HFF-Myc (cell line): ENCODE data around the gene USP28.
"Not testable (repeated sequence)": the region's sequence is repeated elsewhere in the genome, so short reads cannot be mapped to it uniquely, and the experiment has no call there.

ENCODE experiments used
- DNase-seq: peaks from one replicate; pipeline ENCODE4 v3.0.0-alpha.2; 2011; ENCODE audit warnings: low read depth; ENCODE audit errors: extremely low read depth
- H3K4me3 ChIP-seq: replicated peaks from 2 replicates; pipeline ENCODE4 v1.5.1; 2011; ENCODE audit warnings: low read depth, mild to moderate bottlenecking, control low read depth, low read length
- TF ChIP-seq, protein P1 (sequence below): IDR thresholded peaks from 2 replicates; pipeline ENCODE4 v1.5.1; 2012; ENCODE audit warnings: mild to moderate bottlenecking, low read depth, low read length, control low read depth; ENCODE audit errors: missing control alignments

USP28 gene

DNA sequence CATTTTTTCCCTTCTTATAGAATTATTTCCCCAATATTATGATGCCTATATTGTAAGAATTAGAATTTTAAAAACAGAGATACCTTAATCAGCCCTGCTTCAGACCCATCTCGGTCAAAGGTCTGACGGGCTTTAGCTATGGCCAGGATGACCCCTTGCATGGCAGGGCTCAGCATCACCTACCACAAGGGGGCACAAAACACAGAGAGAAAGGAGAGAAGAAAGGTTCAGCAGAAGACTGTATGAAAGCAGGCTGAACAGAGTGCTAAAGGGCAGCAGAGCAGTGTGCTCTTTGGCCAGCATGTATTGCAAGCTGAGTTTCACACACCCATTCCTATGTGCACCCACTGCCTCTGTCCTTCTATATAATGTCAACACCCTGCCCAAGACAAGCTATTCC, 69.0 kb downstream of the USP28 start:
- no peak overlapping the region for H3K4me3 ChIP-seq
- TF ChIP-seq, protein P1, sequence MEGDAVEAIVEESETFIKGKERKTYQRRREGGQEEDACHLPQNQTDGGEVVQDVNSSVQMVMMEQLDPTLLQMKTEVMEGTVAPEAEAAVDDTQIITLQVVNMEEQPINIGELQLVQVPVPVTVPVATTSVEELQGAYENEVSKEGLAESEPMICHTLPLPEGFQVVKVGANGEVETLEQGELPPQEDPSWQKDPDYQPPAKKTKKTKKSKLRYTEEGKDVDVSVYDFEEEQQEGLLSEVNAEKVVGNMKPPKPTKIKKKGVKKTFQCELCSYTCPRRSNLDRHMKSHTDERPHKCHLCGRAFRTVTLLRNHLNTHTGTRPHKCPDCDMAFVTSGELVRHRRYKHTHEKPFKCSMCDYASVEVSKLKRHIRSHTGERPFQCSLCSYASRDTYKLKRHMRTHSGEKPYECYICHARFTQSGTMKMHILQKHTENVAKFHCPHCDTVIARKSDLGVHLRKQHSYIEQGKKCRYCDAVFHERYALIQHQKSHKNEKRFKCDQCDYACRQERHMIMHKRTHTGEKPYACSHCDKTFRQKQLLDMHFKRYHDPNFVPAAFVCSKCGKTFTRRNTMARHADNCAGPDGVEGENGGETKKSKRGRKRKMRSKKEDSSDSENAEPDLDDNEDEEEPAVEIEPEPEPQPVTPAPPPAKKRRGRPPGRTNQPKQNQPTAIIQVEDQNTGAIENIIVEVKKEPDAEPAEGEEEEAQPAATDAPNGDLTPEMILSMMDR, result peak; percentile 43
- peak; percentile 4 for DNase-seq

DNA sequence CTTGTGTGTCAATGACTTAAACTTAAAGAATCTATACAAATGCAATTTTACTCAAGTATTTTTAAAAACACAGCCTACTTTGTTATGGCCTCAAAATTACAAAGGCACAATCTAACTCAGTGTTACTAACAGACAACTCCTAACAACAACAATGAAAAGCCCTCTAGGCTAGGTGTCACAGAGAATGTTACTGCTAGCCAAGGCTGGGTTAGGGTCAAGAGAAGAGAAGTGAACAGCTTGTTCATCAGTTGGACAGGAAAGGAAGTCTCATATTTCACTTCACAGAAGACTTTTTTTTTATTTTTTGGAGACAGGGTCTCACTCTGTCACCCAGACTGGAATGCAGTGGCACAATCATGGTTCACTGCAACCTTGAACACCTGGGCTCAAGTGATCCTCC, 69.7 kb downstream of the USP28 start:
- no peak for DNase-seq
- H3K4me3 ChIP-seq, result no peak overlapping the region
- TF ChIP-seq, protein P1, result no peak

DNA sequence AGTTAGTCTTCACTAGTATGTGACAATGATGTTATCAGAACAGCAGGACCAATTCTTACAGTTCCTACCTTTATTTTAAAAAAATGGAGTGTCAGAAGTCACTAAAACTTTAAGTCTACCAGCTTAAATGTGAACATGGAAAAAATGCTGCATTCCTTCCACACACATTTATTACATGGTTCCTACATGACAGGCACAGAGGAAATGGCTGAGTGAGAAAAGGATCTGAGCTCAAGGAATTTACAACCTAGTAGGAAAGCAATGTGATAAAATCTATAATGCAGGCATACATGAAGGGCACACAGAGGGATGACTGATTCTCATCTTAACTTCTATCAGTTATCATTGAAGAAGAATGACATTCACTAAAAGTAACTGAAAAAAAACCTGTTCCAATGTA, 72.8 kb downstream of the USP28 start:
- H3K4me3 ChIP-seq, result no peak overlapping the region
- TF ChIP-seq, protein P1, result no peak
- DNase-seq, result no peak

DNA sequence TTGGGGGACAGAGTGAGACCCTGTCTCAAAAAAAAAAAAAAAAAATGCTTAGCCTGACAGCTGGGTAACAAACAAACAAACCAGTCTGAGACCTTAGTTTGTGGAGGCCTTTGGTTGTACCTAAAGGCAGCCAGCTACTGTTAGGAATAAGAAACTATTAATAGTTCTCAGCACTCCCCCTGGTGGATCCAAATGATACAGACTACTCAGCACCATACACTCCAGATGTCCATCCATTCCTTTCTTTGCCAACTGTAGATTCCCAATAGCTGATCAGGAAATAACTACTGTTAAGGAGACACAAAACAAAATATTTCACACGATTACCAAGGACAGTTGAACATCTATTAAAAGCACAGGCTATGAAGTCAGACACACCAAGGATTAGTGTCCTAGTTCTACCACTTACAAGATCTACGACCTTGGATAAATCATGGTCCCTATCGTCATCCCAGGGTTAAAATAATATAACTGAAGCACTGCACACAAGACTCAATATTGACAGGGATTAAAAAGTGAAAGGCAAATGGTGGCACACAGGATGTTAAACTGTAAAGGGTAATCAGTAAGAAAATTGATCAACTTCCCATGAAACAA, 78.6 kb downstream of the USP28 start:
- H3K4me3 ChIP-seq, result no peak overlapping the region
- peak; percentile 35 for DNase-seq
- TF ChIP-seq, protein P1, result peak; percentile 64

DNA sequence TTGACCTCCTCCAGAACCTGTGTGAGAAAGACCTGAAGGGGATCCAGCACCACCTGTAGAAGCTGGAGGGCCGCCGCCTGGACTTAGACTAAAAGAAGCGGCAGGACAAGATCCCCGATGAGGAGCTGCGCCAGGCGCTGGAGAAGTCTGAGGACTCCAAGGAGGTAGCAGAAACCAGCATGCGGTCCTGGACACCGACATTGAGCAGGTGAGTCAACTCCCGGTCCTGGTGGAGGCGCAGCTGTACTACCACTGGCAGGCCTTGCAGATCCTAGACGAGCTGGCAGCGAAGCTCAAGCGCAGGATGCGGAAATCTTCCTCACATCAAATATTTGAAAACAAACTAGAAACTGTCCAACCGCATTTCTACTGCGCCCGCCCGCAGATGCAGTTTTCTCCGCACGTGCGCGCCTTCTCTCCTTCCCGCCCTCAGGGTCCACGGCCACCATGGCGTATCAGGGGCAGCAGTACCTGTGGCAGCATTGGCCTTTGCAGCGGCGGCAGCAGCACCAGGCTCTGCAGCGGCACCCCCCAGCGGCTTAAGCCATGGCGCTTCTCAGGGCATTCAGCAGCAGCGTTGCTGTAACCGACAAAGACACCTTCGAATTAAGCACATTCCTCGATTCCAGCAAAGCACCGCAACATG, 85.6 kb downstream of the USP28 start:
- TF ChIP-seq, protein P1, result no peak
- no peak overlapping the region for H3K4me3 ChIP-seq
- no peak for DNase-seq

DNA sequence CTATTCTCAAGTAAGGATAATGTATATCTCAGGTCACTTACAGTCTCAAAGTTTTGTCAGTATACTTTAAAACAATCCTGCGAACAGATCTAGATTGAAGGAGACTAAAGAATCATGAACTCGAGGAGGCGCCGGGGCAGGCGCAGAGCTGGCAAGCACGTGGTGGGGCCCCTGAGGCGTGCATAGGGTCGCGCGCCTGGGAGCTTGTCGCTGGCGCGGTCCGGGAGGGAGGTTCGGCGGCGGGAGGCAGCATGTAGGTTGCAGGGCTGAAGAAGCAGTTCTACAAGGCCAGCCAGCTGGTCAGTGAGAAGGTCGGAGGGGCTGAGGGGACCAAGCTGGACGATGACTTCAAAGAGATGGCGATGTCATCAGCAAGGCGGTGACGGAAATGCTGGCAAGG, 86.4 kb downstream of the USP28 start:
- not testable (repeated sequence) for DNase-seq, H3K4me3 ChIP-seq

DNA sequence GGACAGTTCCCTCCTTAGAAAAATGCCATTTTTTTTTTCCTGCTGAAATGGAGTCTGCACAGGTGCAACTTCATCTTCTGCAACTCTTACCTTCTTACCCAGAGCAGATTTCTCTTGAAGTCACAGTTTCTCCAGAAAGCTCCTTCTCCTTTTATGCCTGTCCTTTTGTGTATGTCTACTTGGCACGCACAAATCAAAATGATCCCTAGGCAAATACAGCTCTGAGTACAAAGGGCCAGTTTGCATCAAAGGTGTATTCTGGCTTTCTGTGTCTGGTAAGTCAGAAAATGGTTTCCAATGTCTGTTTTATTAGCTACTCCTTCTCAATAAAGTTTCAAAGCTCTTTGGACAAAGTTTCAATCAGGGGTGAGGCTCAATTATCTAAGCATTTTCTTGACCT, 93.2 kb downstream of the USP28 start:
- DNase-seq, result no peak
- TF ChIP-seq, protein P1, result no peak
- no peak overlapping the region for H3K4me3 ChIP-seq
